HG03196 (cell line): Measurements from ENCODE around the gene DCAF8.
"Not testable (repeated sequence)": the region's sequence is repeated elsewhere in the genome, so short reads cannot be mapped to it uniquely, and the experiment has no call there.

ENCODE experiments used
- ATAC-seq: cut with Tn5 transposase; IDR thresholded peaks from one replicate; pipeline ENCODE4 v1.9.1; 2021; ENCODE audit not compliant: unreplicated experiment

DCAF8 gene

GRCh38 chr1:160261893-160262794 is at the start of gene DCAF8:
Gene DCAF8 (minus strand): TSS chr1:160262549. CDS start chr1:160244008, 18,541 bp downstream.
- peak; percentile 87 for ATAC-seq

GRCh38 chr1:160309571-160309970 is 47.2 kb upstream of the DCAF8 start:
- no peak for ATAC-seq

DNA sequence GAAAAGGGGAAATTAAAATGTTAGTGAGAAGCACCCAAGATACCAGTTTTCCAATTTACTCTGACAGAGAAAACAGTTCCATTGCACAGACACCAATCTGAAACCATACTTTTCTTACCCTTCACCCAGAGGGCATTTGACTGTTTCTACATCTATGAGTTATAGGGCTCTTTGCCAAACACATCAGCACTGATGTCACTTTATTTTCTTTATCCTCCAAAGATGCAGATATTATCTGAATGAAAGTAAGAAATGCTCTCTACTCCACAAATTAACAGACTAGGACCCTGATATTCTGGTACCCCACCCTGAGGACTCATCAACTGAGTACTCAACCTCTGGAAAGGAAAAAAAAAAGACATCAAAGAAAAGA is 46.8 kb upstream of the DCAF8 start:
- no peak for ATAC-seq

DNA sequence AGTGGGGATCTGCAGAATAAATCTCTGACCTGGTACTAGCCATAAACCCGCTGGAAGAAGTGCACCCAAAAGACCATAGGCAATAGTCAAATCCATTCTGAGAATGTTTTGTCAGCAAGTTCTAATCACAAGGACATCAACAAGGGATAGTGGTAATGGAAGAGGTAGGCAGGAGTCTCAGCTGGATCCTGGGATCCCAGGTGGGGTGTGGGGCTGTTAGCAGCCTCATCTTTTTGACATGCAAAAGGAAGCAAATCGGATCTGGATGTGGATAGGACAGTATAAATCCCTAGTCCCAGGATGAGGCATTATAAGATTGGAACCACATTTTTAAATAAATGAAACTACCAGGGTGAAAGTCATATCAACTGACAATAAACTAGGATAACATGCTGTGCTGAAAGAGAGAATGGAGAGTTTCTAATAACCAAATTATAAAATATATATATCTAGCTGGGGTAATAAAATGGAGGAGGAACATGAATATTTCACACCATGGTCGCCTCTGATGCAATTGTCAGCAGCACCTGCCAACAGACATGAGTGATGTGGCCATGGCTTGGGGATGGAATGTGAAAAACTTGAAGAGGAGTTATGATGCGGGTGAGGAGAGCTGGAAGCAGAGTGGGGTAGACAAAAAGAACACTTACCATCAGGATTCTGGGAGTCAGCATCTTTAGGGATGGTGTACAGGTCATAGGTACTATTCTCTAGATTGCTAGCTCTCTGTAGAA is 46.3 kb upstream of the DCAF8 start:
- ATAC-seq = no peak

GRCh38 chr1:160307118-160307791 is 44.9 kb upstream of the DCAF8 start:
- ATAC-seq = no peak

- ATAC-seq = no peak
Observed at GRCh38 chr1:160300173-160300572, 37.8 kb upstream of the DCAF8 start.

DNA sequence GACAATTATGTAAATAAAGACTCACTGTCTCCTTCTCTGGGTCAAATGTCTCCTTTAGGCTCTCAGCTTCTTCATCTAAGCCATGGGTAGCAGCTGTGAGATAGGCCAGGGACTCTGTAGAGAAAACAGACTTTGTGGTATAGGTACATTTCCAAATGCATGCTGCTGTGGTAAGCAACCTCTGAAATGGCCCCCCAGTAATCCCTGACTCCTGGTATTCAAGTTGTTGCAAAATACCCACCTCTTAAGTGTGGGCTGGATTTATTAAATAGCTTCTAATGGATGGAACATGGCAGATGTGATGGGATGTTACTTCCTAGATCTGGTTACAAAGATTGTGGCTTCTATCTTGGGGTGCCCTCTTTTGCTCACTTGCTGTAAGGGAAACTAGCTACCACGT is 33.7 kb upstream of the DCAF8 start:
- no peak for ATAC-seq

GRCh38 chr1:160293020-160293968 is 30.9 kb upstream of the DCAF8 start:
- ATAC-seq = no peak

DNA sequence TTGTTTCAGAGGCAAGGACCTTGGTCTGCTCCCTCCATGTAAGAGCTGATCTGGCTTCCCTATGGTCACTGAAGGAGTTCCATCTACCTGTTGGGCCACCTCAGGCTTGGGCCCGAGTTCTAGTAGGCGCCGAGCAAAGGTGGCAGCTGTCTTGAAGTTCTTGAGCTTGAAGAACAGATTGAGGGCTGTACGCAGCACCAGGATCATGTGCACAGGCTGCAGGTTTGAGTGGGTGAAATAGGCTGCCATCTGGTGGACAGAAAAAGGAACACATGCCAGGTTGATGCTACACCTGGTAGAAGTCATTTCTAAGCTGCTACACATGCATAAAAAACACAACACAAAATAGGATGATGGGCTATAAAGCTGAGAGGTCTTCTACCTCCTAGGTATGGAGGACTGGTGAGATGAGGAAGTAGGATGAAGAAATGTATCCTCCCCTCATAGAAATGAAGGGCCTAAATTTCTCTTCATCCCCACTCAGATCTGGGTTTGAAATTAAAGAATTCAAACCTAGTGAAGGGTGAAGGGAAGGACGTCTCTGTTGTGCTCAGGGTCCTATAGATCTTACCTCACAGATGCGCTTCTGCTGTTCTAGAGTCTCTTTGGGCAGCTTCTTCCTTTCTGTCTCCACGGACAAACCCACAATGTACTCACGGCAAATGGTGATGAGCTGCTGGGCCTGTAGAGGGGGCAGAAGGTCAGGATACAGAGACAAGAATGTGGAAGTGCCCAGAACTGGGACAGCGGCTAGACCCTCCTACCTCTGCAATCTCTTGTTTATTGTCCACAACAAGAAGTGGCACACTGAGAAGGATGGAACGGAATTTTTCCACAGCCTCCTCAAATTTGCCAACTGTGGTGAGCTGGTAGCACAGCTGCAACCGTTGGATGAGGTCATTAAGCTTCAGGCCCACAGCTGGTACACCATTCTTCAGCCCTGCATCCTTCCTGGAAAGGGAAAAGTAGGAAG is 29.2 kb upstream of the DCAF8 start:
- peak; percentile 54 for ATAC-seq

- ATAC-seq = not testable (repeated sequence)
Observed at GRCh38 chr1:160287769-160288168, 25.4 kb upstream of the DCAF8 start.

- no peak for ATAC-seq
Observed at GRCh38 chr1:160285506-160285905, 23.2 kb upstream of the DCAF8 start.

DNA sequence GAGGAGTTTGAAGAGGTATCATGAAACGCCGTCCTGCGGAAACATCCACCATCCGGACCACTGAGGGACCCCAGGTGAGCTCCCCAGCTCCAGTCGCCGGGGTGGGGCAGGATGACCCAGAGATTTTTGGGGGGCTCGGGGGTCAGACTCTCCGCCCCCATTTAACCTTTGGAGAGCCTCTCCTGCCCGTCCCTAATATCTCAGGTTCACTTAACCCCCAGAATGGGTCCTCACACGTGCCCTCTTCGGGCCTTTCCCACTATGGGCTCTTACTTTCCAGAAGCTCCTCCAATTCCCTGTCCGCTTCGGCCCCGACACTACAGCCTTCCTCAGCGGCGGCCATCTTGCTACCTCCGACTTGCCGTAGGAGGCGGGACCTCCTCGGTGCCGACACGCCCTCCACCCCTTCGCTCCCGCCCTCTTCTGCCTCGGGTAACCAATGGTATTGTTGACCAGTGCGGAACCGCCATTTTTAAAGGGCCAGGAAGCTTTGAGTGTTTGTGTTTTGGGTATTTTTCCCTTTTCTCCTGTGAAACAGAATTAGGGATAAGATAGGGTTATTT is 22.5 kb upstream of the DCAF8 start, which contains the start of gene PEX19:
Gene PEX19, minus strand, starts transcription at position 352 of the 563 bp plus-strand sequence. Its CDS starts 9 bp downstream, at position 343.
- ATAC-seq = peak; percentile 95

DNA sequence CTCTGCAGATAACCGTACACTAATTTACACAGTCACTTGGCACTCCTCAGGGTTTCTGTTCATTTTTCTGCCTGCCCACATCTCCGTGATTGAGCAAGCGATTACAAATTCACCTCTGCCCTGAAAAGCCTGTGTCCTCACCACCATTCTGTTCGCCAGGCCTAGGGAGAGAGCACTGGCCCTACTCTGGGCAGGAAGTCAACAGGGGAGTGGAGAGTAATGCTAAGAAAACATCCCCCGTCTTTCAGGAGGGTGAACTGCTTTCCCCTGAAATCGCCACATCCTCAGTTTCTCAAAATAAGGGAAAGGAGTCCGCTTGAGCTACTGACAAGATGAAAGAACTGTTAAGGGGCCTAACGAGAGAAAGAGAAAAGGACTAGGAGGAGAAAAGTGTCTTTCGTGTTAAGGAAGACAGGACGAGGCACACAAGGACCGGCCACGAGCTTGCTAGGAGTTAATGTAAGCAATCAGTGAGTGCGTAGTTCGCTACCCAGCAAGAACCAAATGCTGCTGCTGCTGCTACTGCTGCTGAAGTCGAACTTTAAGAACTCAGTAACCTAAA is 22.0 kb upstream of the DCAF8 start:
- ATAC-seq = peak; percentile 4

GRCh38 chr1:160282807-160283206 is 20.5 kb upstream of the DCAF8 start:
- no peak for ATAC-seq

DNA sequence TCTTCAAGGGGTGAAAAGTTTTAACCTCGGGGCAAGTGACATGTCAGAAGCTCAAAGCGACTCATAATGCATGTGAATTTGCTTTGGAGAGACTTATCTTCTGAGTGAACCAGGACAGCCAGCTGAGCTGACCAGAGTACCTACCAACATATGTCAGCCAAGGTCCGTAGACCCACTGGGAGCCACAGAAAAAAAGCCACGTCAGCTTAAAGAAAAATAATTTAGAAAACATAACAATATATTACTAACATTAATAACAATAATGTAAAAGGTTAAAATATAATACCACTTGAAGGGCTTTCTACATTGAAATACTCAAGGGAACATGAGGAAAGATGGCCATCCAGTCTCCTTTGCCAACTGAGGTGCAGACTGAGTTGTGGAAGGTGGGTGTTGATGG is 15.6 kb upstream of the DCAF8 start:
- no peak for ATAC-seq

DNA sequence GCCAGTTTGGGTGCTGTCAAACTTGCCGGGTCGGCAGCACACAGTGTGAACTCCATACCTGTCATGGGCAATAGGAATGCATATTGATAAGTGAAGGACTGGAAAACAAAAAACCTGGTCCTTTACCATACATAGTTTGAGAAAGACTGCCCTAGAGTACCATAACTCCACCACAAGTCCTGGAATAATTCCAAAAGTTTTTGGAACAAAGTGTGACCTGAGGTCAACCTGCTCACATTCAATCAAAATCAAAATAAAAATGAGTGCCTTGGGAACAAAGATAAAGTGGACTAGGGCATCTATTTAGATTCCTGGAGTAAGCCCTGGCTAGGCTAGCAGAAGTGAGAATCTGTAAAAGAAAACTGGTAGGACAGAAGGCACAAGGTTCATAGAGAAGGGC is 15.0 kb upstream of the DCAF8 start:
- ATAC-seq = no peak

- ATAC-seq = no peak
Observed at GRCh38 chr1:160271025-160271424, 8.7 kb upstream of the DCAF8 start.

- no peak for ATAC-seq
Observed at GRCh38 chr1:160267284-160267991, 5.1 kb upstream of the DCAF8 start.
